A673 (cell line): ENCODE results near the gene CDH18. TPM values are rescaled to one million over a fixed set of nuclear protein-coding genes. Genes with fewer than 3 reads are reported as not detected.

ENCODE experiments used
- BruUV-seq: library from RNA; stranded (reverse); fragments of 400-500 nt; replicated peaks from 2 replicates; lab custom pipeline; 2021; lab: Mats Ljungman, UMichigan
- CTCF ChIA-PET: fragments of 300-600 bp; sonication (Branson Sonifier 250); formaldehyde crosslinking; loops from one replicate; lab custom pipeline; 2022; ENCODE audit warnings: antibody characterized with exemption; lab: Charles Lee
- POLR2A ChIA-PET: fragments of 300-600 bp; sonication (Branson Sonifier 250); formaldehyde crosslinking; loops from one replicate; lab custom pipeline; 2022; ENCODE audit warnings: antibody characterized with exemption; ENCODE audit not compliant: low non-redundant PET; lab: Charles Lee
- DNase-seq: peaks from one replicate; pipeline ENCODE4 v3.0.0-alpha.2; 2015; ENCODE audit warnings: low spot score
- H3K27ac ChIP-seq: fragments of 200-600 bp; sonication (generic); 2 replicates; pipeline ENCODE4 v1.5.1; 2016; ENCODE audit warnings: mixed run types, low read depth, mild to moderate bottlenecking, mixed read lengths, antibody characterized with exemption, low read length; ENCODE audit not compliant: poor library complexity, severe bottlenecking
- H3K27me3 ChIP-seq: fragments of 200-600 bp; sonication (generic); replicated peaks from 2 replicates; pipeline ENCODE4 v1.6.1; 2017; ENCODE audit warnings: mixed run types, low read depth, mild to moderate bottlenecking, mixed read lengths, antibody characterized with exemption, low read length; ENCODE audit not compliant: insufficient read depth, poor library complexity
- H3K36me3 ChIP-seq: fragments of 200-600 bp; sonication (generic); 2 replicates; pipeline ENCODE4 v1.6.1; 2016; ENCODE audit warnings: mixed run types, mild to moderate bottlenecking, mixed read lengths, antibody characterized with exemption, low read length; ENCODE audit not compliant: insufficient read depth, poor library complexity, severe bottlenecking
- H3K4me1 ChIP-seq: fragments of 200-600 bp; sonication (generic); 2 replicates; pipeline ENCODE4 v1.6.1; 2017; ENCODE audit warnings: mixed run types, mild to moderate bottlenecking, mixed read lengths, antibody characterized with exemption, low read length; ENCODE audit not compliant: insufficient read depth, poor library complexity, severe bottlenecking
- H3K4me3 ChIP-seq: fragments of 200-600 bp; sonication (generic); 2 replicates; pipeline ENCODE4 v1.5.1; 2016; ENCODE audit warnings: low read depth, mixed run types, mild to moderate bottlenecking, mixed read lengths, low read length; ENCODE audit not compliant: poor library complexity, severe bottlenecking
- H3K9me3 ChIP-seq: fragments of 200-600 bp; sonication (generic); 2 replicates; pipeline ENCODE4 v1.6.1; 2016; ENCODE audit warnings: mixed run types, low read depth, mild to moderate bottlenecking, mixed read lengths, antibody characterized with exemption, low read length; ENCODE audit not compliant: poor library complexity, severe bottlenecking
- CTCF ChIP-seq: fragments of 300-800, 200-600 bp; sonication (generic); conservative IDR thresholded peaks from 2 replicates; pipeline ENCODE4 v1.5.1; 2017; ENCODE audit warnings: low read depth, mild to moderate bottlenecking, antibody characterized with exemption, low read length, moderate library complexity, mixed read lengths
- EZH2 ChIP-seq: fragments of 200-600 bp; sonication (generic); IDR thresholded peaks from 2 replicates; pipeline ENCODE4 v1.6.1; 2017; ENCODE audit warnings: borderline replicate concordance, low read depth, mild to moderate bottlenecking, mixed read lengths, antibody characterized with exemption, low read length; ENCODE audit not compliant: poor library complexity, severe bottlenecking
- intact Hi-C: fragments of 100-400 bp; cut with micrococcal nuclease; formaldehyde crosslinking; loops from one replicate; pipeline ENCODE4 v1.10.0; 2022; ENCODE audit not compliant: unreplicated experiment
- total RNA-seq: library from RNA; stranded (reverse); gene quantifications from 2 replicates; pipeline ENCODE4 v1.2.3, GENCODE V29; 2021

CDH18 gene
- total RNA-seq, 1 experiment from 2014 or later = not detected

DNA sequence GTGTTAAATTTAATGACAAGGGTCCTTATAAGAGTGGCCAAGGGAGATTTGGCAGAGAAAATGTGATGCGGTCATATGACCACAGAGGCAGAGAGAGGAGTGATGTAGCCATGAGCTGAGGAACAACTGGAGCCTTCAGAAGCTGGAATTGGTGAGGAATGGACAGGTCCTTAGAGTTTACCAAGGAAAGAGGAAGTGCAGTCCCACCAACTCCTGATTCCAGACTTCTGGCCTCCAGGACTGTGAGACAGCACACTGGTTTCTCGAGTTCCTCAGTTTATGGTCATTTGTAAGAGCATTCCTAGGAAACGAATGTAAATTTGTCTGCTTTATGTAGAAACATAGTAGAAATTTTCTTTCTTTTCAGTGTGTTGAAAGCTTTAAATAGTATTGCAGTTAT, 410.1 kb downstream of the CDH18 start:
- H3K4me1 ChIP-seq = no peaks in the 10 kb centered on the region
- no peak overlapping the region for H3K4me3 ChIP-seq
- intact Hi-C loops = no loop called here
- ChIA-PET POLR2A (no interaction called here), CTCF (no interaction called here)
- H3K36me3 ChIP-seq = no peaks in the 10 kb centered on the region
- H3K9me3 ChIP-seq = no peaks in the 10 kb centered on the region
- TF ChIP-seq CTCF (no peak), EZH2 (no peak)
- no peak for DNase-seq
- no TSS peak for BruUV-seq
- no peak overlapping the region for H3K27ac ChIP-seq
- H3K27me3 ChIP-seq = no peaks in the 10 kb centered on the region

DNA sequence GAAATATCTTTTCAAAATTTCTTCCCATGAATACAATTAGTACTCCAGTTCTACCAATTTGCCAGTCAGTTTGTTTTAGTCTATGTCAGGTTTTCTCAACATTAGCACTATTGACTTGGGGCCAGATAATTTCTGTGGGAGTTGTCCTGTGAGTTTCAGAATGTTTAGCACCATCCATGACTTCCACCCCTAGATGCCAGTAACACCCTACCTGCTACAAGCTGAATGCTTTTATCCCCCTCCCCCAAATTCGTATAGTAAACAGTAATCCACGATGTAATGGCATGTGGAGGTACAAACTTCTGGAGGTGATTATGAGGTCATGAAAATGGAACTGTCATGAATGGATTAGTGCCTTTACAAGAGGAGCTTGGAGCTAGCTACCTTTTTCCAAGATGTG, 420.0 kb downstream of the CDH18 start:
- H3K27ac ChIP-seq = no peak overlapping the region
- H3K9me3 ChIP-seq = no peaks in the 10 kb centered on the region
- POLR2A ChIA-PET = no interaction called here
- CTCF ChIA-PET = no interaction called here
- no peaks in the 10 kb centered on the region for H3K27me3 ChIP-seq
- intact Hi-C loops = no loop called here
- H3K4me1 ChIP-seq = no peaks in the 10 kb centered on the region
- no TSS peak for BruUV-seq
- DNase-seq = no peak
- TF ChIP-seq EZH2 = no peak
- no peak for TF ChIP-seq CTCF
- no peaks in the 10 kb centered on the region for H3K36me3 ChIP-seq
- H3K4me3 ChIP-seq = no peak overlapping the region

GRCh38 chr5:19565466-19565865, 422.5 kb downstream of the CDH18 start:
- no peak for TF ChIP-seq EZH2
- no peak for TF ChIP-seq CTCF
- H3K4me1 ChIP-seq = no peaks in the 10 kb centered on the region
- BruUV-seq = no TSS peak
- DNase-seq = no peak
- H3K9me3 ChIP-seq = no peaks in the 10 kb centered on the region
- no peak overlapping the region for H3K4me3 ChIP-seq
- POLR2A ChIA-PET = no interaction called here
- intact Hi-C loops = no loop called here
- CTCF ChIA-PET = no interaction called here
- no peaks in the 10 kb centered on the region for H3K27me3 ChIP-seq
- H3K27ac ChIP-seq = no peak overlapping the region
- H3K36me3 ChIP-seq = no peaks in the 10 kb centered on the region
